ENCODE measurements around the gene WNT5A. TPM values are rescaled to one million over a fixed set of nuclear protein-coding genes. Genes with fewer than 3 reads are reported as not detected.

Gene WNT5A
- total RNA-seq, 1 experiment from 2014 or later: 1.1 TPM

- no CpG with 5 or more reads among the region's 1 CpG for WGBS (ENCODE audit: extremely low coverage, insufficient read length, low lambda C conversion rate)
Measured at GRCh38 chr3:55531321-55531720, 44.2 kb upstream of the WNT5A start.

More at GRCh38 chr3:55531321-55531720, 44.2 kb upstream of the WNT5A start:
- H3K4me1 ChIP-seq (ENCODE audit: insufficient read depth, low read length): peaks cover 6% of the 10 kb centered on the region; the same call in 1 of the 2 replicates
- peaks cover 2% of the 10 kb centered on the region; the same call in 1 of the 2 replicates for H3K27me3 Mint-ChIP-seq (ENCODE audit: low read depth)
- no peak for DNase-seq
- H4K20me1 ChIP-seq (ENCODE audit: control insufficient read depth, insufficient read depth, insufficient read length): no peaks in the 10 kb centered on the region
- no peak overlapping the region for H3K23ac ChIP-seq (ENCODE audit: insufficient read length, low read depth, low read length)
- H2BK5ac ChIP-seq (ENCODE audit: insufficient read length, low read length): no peak overlapping the region
- H3K4me2 ChIP-seq (ENCODE audit: insufficient read depth, insufficient read length, low read length): no peak overlapping the region
- no peak overlapping the region for H2AFZ ChIP-seq (ENCODE audit: low read length)
- no peaks in the 10 kb centered on the region for H3K9me3 Mint-ChIP-seq
- no peak overlapping the region for H3K18ac ChIP-seq (ENCODE audit: insufficient read length, low read depth, low read length)
- H3K36me3 Mint-ChIP-seq (ENCODE audit: insufficient read depth in 1 of 3, low read depth in 3 of 3): no peaks in the 10 kb centered on the region; a peak in 1 of 7 replicates
- no peak overlapping the region for H2AK5ac ChIP-seq (ENCODE audit: insufficient read length, low read length)
- no peak overlapping the region for H2BK12ac ChIP-seq (ENCODE audit: insufficient read length, low read depth, low read length)
- no peak overlapping the region for H2BK120ac ChIP-seq (ENCODE audit: low read depth, low read length, poor library complexity, severe bottlenecking)
- H3K4me3 Mint-ChIP-seq: no peak overlapping the region
- no peaks in the 10 kb centered on the region for H3K79me2 ChIP-seq (ENCODE audit: insufficient read depth, low read length)
- no peaks in the 10 kb centered on the region for H3K23me2 ChIP-seq (ENCODE audit: insufficient read length, low read depth, low read length, poor library complexity, severe bottlenecking)
- no peaks in the 10 kb centered on the region for H3K79me1 ChIP-seq (ENCODE audit: insufficient read depth, low read depth, low read length, poor library complexity, severe bottlenecking)
- no peak overlapping the region for H3K9ac ChIP-seq (ENCODE audit: extremely low read depth, insufficient read length, low read length)
- no peak overlapping the region for H3K4ac ChIP-seq (ENCODE audit: low read depth, low read length)
- no peak overlapping the region for H3K27ac ChIP-seq (ENCODE audit: insufficient read length, low read depth, low read length)
- H3K14ac ChIP-seq (ENCODE audit: insufficient read depth, low read length): no peak overlapping the region
- H3T11ph ChIP-seq (ENCODE audit: low read length): no peak overlapping the region
- no peak overlapping the region for H3K56ac ChIP-seq (ENCODE audit: insufficient read length, low read depth, low read length)
- H2BK20ac ChIP-seq (ENCODE audit: low read depth, low read length, poor library complexity, severe bottlenecking): no peak overlapping the region
- no peak for TF ChIP-seq CTCF (conservative IDR thresholded peaks at IDR 0.05)
- no peaks in the 10 kb centered on the region for H3K9me3 ChIP-seq (ENCODE audit: control insufficient read depth, low read depth, low read length)
- H4K5ac ChIP-seq (ENCODE audit: insufficient read length, low read depth, low read length): no peak overlapping the region
- H4K8ac ChIP-seq (replicated peaks; ENCODE audit: insufficient read length, low read depth, low read length): no peak overlapping the region
- H3K27me3 ChIP-seq (ENCODE audit: insufficient read depth, low read length): no peaks in the 10 kb centered on the region
- no peak overlapping the region for H4K91ac ChIP-seq (ENCODE audit: insufficient read length, low read depth, low read length)
- H3K4me1 Mint-ChIP-seq: peaks cover 25 to 27% of the 10 kb centered on the region in 2 experiments
- H3K27ac Mint-ChIP-seq: no peak overlapping the region
- no peak overlapping the region for H2BK15ac ChIP-seq (ENCODE audit: low read depth, low read length)

Measured in H9 (cell line).